GM19351 (cell line): ENCODE results near the gene TTC22.

ENCODE experiments used
- ATAC-seq: cut with Tn5 transposase; IDR thresholded peaks from one replicate; pipeline ENCODE4 v1.9.1; 2021; ENCODE audit warnings: mild to moderate bottlenecking, moderate library complexity; ENCODE audit not compliant: unreplicated experiment

Gene TTC22

GRCh38 chr1:54800899-54801759 is at the start of gene TTC22:
TSS of gene TTC22 (minus strand) at chr1:54801323. CDS start at chr1:54801163, 160 bp downstream.
- peak; percentile 83 for ATAC-seq

DNA sequence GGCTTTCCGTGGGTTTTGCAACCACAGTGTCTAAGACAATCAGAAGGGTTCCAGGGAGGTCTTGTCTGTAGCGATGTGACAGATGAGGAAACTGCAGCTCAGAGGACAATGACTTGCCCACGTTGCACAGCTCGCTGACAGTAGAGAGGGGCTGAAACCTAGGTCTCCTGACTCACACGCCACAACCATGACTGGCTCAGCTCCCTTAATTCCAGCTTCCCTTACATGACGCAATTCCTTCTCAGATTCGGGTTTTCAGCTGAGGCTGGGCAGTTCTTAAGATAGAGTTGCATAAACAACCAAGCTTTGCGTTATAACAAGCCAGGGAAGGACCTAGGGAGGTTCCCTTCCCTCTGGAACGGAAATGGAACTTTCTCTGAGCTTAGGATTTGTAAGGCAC is 49.6 kb upstream of the TTC22 start:
- no peak for ATAC-seq

DNA sequence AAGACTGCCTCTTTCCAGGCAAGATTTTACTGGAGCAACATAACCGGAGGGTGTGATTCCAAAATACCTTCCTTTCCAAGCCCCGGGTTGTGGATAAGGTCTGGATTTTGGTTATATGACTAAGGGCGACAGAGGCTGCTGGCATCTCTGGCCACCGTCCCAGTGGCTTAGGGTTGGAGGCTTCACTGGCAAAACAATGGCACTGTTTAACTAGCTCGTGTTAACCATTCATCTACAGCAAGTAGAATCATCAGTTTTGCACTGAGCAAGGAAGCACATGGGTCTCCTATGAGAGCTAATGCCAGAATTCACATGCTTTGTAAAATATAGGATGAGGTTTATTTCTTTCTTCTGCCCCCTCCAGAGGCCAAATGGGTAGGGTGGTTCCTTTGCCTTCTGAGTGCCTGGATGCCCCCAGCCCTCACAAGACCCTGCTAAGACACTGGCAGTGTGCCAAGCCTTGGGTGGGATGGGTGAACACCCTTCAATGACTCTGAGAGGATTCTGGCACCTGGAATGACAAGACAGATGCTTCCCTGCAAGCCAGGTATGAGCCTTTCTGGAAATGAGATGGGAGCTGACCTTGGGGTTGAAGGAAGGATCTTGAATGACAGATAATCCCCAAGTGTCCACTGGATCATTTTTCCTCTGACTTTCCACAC is 49.1 kb upstream of the TTC22 start:
- no peak for ATAC-seq

DNA sequence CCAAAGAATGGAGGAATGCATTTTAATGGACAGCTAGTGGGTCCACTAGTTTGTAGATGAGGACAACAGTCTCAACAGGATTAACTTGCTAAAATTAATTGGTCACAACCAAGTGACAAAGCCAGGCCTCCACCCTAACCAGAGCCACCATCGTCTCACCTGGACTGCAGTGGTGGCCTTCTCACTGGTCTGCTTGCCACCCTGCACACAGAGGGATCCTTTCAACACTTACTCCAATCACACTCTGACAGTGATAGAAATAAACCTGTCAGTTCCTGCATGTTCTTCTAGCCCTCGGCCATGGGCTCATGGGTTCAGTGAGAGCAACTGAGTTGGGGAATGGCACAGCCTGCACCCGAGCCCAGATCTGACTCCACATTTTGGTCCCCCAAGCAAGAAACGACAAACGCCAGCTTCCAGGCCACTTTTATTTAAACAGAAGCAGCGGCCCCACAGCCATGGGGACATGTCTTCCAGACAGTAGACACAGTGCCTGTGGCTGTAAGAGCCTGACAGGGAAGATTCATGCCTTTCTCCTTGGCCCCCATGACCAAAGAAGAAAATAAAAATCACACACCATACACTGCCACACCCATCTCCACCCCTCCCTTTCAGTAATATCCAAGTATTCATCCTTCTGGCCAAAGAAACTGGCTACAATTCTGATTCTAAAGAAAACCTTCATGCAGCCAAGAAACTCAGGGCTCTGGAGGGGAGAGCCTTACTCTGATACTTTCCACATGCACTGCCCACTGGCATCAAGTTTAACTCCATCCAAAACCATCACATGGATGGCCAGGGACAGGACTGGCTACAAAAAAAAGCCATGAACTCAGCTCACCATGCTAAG is 48.3 kb upstream of the TTC22 start:
- no peak for ATAC-seq

GRCh38 chr1:54848134-54848948 is 47.2 kb upstream of the TTC22 start:
- ATAC-seq: no peak

DNA sequence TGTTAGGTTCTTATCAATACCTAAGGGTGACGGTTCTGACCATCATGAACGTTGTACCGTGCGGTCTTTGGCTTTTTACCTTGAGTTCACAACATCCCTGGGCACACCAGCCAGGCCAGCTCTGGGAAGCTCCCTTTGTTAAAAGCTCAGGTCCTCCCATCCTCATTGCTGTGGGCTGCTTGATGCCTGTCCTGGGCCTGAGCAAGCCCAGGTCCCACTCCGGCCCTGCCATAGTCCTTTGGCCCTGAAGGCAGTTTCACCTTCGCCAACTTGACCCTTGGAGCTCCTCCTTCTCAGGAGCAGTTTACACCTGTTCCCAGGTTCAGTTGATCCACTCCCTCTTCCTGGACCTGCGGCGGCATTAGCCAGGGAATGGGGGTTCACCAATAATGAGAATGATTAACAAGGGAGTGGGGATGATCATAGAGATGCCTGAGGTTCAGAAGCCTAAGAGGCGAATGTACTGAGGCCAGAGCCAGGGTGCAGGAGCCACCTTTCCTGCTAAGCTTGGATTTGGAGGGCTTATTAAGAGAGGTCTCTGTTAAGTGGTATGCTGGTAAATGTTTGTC is 45.7 kb upstream of the TTC22 start:
- no peak for ATAC-seq

DNA sequence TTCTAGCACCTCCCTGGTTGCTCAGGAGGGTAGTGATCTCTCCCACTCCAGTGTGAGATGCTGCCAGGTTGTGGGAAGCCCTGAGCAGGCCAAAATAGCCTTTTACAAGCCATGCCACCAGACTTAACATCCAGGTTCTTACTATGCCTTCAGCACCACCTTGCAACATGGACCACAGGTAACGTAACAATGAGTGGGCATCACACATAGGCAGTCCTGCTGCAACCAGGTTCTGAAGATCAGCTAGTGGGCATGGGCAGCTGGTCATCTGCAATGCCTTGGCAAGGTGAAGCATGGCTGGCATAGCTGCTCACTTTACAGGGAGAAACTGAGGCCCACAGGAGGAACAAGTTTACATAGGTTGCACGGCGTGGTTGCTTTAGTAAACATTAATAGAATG is 45.2 kb upstream of the TTC22 start:
- ATAC-seq: no peak

DNA sequence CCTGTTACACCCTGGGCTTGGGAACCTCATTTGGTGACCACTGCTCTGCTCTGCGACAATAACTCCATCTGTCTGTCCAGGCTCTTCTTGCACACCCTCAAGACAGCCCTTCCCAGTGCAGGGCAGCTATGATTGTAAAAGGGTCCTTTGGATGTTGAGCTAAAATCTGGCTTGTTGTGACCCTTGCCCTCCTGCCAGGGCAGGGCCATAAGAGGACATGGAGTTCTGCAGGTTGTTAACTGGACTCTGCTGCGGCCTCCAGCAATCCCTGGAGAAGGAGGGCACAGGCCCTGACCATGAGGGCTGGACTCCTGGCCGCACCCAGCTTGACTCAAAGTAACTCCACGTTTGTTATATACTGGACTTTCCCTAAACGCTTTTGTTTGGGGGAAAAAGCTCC is 44.6 kb upstream of the TTC22 start:
- no peak for ATAC-seq

DNA sequence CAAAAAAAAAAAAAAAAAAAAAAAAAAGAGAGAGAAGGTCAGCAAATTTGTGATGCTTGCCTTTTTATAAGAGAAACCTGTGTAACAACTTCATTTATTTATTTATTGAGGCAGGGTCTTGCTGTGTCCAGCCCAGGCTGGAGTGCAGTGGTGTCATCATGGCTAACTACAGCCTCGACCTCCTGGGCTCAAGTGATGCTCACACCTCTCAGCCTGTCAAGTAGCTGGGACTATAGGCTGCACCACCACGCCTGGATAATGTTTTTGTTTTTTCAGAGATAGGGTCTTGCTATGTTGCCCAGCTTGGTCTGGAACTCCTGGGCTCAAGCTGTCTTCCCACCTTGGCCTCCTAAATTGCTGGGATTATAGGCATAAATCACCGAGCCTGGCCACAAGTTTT is 43.4 kb upstream of the TTC22 start:
- no peak for ATAC-seq

- no peak for ATAC-seq
Measured at GRCh38 chr1:54843449-54843848, 42.3 kb upstream of the TTC22 start.

DNA sequence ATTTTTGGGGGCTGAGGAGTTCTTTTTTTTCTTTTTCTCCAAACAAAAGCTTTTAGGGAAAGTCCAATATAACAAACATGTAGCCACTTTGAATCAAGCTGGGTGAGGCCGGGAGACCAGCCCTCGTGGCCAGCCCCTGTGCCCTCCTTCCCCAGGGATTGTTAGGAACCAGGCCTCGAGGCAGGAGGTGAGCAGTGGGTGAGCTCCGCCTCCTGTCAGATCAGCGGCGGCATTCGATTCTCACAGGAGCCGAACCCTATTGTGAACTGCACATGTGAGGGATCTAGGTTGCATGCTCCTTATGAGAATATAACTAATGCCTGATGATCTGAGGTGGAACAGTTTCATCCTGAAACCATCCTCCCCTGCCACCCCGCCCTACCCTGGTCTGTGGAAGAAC is 41.8 kb upstream of the TTC22 start:
- no peak for ATAC-seq

DNA sequence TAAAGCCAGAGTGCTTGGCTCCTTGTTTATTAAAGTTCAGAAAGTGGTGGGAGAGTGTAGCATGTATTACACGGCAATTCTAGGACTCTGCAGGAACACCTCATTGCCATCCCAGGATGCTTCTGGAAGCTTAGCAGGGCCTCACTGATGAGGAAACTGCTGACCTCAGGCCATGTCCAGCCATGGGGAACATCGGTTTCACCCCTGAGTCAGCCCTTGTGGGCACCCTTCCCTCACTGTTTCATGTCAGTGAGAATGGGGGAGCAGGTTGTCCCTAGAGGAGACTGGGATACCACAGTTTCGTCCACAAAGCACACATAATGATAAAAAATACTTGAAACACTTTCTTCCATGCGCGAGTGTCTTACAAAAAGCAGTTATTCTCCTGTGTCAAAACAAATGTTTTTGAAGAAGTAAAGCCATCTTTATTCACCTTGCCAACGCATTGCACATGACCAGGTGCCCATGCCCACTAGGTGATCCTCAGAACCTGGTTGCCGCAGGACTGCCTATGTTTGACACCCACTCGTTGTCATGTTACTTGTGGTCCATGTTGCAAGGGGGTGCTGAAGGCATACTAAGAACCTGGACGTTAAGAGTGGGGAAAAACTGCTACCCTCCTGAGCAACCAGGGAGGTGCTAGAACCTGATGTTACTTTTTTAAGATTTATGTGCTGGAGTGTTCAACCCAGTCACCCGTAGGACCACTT is 41.2 kb upstream of the TTC22 start:
- ATAC-seq: no peak

DNA sequence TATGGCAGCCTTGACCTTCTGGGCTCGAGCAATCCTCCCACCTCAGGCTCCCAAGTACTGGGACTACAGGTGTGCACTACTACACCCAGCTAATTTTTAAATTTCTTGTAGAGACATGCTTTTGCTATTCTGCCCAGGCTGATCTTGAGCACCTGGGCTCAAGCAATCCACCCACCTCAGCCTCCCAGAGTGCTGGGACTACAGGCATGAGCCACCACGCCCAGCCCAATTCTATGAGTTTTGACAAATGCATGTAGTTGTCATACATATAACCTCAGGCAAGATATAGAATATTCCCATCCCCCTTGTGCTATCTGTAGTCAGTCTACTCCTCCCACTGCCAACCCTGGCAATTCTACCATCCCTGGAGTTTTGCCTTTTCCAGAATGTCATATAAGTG is 38.7 kb upstream of the TTC22 start:
- no peak for ATAC-seq

DNA sequence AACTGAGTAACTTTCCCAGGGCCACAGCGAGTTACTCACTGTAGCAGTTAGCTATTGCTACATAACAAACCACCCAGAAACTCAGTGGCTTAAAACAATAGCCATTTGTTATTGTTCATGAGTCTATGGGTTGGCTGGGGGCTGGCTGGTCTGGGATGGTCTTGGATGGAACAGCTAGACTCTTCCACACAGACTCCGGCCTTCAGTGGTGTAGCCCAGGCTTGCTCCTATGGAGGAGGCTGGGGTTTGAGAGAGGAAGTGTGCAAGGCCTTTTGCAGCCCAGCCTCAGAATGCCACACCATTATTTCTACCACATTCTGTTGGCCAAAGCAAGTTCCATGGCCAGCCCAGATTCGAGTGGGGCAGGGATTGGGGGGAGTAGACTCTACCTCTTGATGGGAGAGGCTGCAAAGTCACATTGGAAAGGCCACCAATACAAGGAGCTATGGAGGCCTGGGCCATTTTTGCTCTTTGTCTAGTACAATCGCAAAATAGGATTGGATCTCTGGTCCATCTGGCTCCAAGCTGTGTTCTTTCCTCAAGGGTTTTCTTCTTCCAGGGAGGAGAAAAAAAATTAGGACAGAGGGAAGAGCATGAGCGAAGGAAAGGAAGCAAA is 37.5 kb upstream of the TTC22 start:
- ATAC-seq: no peak

DNA sequence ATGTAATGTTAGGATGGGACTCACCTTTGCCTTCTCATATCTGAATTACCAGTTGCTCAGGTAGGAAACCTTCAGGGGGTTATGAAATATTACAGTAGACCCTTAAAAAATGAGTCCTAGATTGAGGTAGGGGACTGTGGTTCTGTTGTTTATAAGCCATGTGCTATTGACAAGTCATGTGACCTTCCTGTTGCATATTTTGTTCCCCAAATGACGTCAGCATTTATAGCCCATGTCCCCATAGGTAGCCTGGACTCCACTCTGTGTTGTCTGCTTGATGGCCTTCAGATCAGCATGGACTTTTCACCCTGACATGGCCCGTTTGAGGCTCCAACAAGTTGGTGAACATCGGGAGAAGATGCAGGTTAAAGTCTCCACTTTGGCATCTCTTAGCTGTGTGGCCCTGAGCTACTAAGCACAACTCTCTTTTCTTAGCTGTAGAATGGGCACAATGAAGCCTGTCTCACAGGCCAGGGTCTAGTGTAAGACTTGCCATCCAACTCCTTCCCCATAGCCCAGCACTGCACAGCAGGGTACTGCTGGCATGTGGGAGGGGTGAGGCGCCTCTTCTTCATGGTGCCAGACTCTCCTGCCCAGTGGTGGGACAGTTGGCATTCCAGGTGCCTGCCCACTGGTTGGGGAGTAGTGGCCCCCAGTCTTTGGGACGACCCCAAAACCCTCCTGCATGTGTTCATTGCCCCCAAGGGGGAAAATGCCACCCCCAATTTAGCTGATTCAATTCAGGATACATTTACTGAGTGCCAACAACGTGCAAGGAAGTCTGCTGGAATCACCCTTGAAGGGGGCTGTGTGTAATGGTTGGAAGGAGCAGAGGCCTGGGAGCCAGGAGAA is 36.1 kb upstream of the TTC22 start:
- ATAC-seq: no peak

DNA sequence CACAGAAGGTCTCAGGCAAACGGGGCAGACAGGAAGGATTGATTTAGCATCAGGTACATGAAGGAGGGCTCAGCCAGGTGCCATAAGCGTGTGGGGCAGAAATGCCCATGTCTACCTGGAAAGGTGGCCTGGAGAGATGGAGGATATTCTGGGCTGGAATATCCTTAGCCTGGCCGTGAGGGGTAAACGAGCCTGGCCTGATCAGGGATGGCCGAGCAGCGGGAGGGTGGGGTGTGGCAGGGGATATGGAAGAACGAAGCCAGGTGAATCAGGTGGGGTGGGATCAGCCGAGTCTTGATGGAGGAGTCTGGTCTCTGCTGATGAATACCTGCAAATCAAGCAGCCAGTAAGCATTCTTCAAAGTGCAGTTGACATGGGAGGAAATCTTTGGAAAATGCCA is 35.5 kb upstream of the TTC22 start:
- ATAC-seq: no peak

GRCh38 chr1:54835970-54836369 is 34.8 kb upstream of the TTC22 start:
- no peak for ATAC-seq

DNA sequence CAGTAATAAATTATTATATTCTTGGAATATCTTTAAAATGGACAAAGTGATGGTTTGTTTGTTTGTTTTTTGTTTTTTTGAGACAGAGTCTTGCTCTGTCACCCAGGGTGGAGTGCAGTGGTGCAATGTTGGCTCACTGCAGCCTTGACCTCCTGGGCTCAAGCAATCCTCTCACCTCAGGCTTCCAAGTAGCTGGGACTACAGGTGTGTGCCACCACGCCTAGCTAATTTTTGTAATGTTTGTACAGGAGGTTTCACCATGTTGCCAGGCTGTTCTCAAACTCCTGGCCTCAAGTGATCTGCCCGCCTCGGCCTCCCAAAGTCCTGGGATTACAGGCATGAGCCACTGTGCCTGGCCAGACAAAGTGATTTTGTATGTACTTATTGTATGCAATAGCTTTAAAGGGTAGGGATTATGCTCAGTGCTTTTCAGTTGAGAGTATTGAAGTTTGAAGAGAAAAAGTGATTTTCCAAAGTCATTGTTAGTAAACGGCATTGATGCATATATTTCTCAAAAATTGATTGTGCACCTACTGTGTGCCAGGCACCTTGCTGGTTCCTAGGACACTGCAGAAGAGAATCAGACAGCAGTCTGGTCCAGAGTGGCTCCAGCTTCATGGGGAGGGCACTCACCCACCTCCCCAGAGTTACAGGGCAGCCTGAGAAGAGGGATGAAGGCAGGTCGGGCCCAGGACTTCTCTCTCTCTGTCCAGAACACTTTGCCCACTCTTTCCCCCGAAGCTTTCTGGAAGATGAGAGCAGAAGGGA is 34.2 kb upstream of the TTC22 start:
- ATAC-seq: no peak
